GM13976 (cell line): ENCODE data around the gene PF4V1.

Experiments used
- DNase-seq: peaks from one replicate; pipeline ENCODE4 v3.0.0; 2012; ENCODE audit warnings: low spot score
- CTCF ChIP-seq: IDR thresholded peaks from 2 replicates; pipeline ENCODE4 v1.5.1; 2012; ENCODE audit warnings: borderline replicate concordance, mild to moderate bottlenecking; ENCODE audit not compliant: insufficient read depth; ENCODE audit errors: extremely low read depth, missing control alignments, control extremely low read depth
- in situ Hi-C: fragments of 300-500 bp; cut with MboI; formaldehyde crosslinking; loops from one replicate; pipeline ENCODE4 v1.12.0; 2022; ENCODE audit warnings: low sequenced_read_pairs, mixed read lengths, inconsistent platforms; ENCODE audit not compliant: unreplicated experiment

Gene PF4V1

GRCh38 chr4:73853246-73853704 lies at the start of gene PF4V1:
PF4V1 (plus strand) TSS chr4:73853296; CDS start chr4:73853363, 67 bp downstream.
- DNase-seq = no peak
- no peak for TF ChIP-seq CTCF
- in situ Hi-C loops = no loop called here

GRCh38 chr4:73810191-73810590 lies 42.9 kb upstream of the PF4V1 start:
- no peak for TF ChIP-seq CTCF
- no peak for DNase-seq
- in situ Hi-C loops = no loop called here

GRCh38 chr4:73811841-73812240 lies 41.3 kb upstream of the PF4V1 start:
- no peak for TF ChIP-seq CTCF
- DNase-seq = no peak
- in situ Hi-C loops = no loop called here

GRCh38 chr4:73814679-73815078 lies 38.4 kb upstream of the PF4V1 start:
- in situ Hi-C loops = no loop called here
- no peak for TF ChIP-seq CTCF
- DNase-seq = no peak

- in situ Hi-C loops = no loop called here
- no peak for DNase-seq
- TF ChIP-seq CTCF = no peak
Observed at GRCh38 chr4:73815145-73815544, 38.0 kb upstream of the PF4V1 start.

GRCh38 chr4:73816814-73817213 lies 36.3 kb upstream of the PF4V1 start:
- no peak for TF ChIP-seq CTCF
- in situ Hi-C loops = no loop called here
- no peak for DNase-seq

- DNase-seq = no peak
- TF ChIP-seq CTCF = no peak
- in situ Hi-C loops = no loop called here
Observed at GRCh38 chr4:73817341-73817740, 35.8 kb upstream of the PF4V1 start.
